Measurements from ENCODE around the gene SLC24A4.

- TF ChIP-seq POLR2A (IDR thresholded peaks at IDR 0.05; ENCODE audit: low read length) (no peak), GATA1 (IDR thresholded peaks at IDR 0.05; ENCODE audit: low read depth, low read length) (no peak)
Observed at GRCh38 chr14:92356677-92357076, 33.7 kb downstream of the SLC24A4 start.
